CD4-positive, alpha-beta T cell treated with Interleukin-21 for 1 hour (primary cell): Measurements from ENCODE around the gene SLIT3.

ENCODE experiments used
- DNase-seq: peaks from one replicate; pipeline ENCODE4 v3.0.0-alpha.2; 2020

Gene SLIT3

DNA sequence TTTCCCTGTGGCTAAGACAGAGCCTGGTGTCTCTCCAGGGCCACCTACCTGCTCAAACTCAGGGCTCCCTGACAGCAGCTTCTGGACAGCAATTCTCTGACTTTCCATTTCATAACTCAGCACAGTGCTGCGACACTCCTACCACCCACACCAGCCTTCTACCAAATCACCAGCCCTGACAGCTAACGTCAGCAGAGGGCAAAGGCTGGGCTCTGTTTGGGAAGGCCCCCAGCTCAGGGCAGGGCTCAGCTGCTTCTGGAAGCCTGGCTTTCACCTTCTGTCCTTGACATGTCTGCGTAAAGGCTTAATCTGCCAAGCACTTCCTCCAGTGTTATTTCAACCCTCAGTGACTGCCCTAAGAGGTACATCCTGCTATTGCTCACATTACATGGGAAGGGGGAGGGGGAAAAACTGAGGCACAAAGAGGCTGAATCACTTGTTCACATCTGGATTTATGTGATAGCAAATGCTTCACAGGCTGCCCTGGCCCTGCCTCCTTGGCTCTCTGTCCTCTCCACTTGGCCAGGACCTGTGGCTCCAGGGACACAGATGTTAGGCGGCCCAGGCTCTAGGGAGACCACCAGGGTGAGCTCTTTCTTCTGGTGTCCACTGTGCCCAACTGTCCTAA, 619.3 kb downstream of the SLIT3 start:
- DNase-seq = no peak

- no peak for DNase-seq
Observed at GRCh38 chr5:168680395-168680794, 620.5 kb downstream of the SLIT3 start.

- peak; percentile 57 for DNase-seq
Observed at GRCh38 chr5:168679515-168679920, 621.4 kb downstream of the SLIT3 start.

GRCh38 chr5:168676501-168676900, 624.4 kb downstream of the SLIT3 start:
- no peak for DNase-seq

DNA sequence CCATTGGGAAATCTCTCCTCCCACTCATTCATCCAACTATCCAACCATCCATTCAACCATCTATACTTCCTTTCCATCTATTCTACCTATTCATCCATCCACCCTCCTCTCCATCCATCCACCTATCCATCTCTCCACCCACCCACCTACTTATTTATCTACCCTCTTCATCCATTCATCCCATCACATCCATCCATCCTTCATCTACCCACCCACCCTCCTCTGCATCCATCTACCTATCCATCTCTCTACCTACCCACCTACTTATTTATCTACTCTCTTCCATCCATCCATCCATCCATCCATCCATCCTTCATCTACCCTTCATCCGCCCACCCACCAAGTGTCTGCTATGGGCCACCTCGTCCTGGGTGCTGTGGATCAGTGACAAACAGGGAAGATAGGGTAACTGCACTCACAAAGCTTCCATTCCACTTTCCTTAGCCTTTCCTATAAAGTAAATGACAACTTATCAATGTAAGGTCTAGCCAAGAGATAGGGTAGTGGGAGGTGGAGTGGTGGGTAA, 625.0 kb downstream of the SLIT3 start:
- no peak for DNase-seq

DNA sequence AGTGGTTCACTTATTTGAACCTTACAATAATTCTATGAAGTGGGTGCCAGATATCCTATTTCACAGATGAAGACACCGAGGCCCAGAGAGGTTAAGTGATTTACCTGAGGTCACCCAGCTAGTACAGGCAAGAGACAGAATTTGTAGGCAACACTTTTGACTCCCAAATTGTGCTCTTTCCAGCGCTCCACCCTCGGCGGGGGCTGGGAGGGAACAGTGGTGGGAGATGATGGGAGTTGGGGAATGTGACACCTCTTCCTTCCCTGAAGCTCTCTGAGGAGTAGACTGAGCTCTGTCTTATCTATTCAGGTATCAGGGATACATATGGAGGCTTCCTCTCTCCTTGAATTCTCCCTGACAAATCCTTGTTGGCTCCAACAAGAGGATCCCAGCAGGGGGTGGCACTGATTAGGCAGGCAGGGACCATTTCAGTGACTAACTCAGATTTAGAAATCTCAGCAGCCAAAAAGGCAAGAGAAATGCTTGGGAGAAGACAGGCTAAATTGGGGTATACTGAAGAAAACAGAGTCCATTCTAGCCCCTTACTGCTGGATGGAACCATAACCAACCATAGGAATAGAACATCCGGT, 626.0 kb downstream of the SLIT3 start:
- no peak for DNase-seq

GRCh38 chr5:168672888-168673287, 628.1 kb downstream of the SLIT3 start:
- no peak for DNase-seq

- DNase-seq = no peak
Observed at GRCh38 chr5:168672016-168672415, 628.9 kb downstream of the SLIT3 start.

- DNase-seq = no peak
Observed at GRCh38 chr5:168670881-168671575, 629.9 kb downstream of the SLIT3 start.

- no peak for DNase-seq
Observed at GRCh38 chr5:168669668-168670378, 631.1 kb downstream of the SLIT3 start.

DNA sequence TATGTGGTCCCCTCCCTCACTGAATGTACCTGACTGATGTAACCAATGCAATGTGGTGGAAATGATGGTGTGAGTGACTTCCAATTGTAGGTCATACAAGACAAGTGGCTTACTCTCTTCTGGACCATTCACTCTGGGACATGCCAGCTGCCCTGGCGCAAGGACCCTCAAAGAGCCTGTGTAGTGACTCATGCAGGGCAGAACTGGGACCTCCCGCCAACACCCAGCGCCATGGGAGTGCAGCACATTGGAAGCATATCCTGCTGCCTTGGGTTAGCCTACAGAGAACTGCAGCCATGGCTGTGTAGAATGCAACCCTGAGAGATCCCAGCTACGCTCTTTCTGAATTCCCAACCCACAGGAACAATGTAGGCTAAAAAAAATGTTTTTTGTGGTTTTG, 631.8 kb downstream of the SLIT3 start:
- DNase-seq = no peak

- no peak for DNase-seq
Observed at GRCh38 chr5:168668078-168668477, 632.9 kb downstream of the SLIT3 start.

DNA sequence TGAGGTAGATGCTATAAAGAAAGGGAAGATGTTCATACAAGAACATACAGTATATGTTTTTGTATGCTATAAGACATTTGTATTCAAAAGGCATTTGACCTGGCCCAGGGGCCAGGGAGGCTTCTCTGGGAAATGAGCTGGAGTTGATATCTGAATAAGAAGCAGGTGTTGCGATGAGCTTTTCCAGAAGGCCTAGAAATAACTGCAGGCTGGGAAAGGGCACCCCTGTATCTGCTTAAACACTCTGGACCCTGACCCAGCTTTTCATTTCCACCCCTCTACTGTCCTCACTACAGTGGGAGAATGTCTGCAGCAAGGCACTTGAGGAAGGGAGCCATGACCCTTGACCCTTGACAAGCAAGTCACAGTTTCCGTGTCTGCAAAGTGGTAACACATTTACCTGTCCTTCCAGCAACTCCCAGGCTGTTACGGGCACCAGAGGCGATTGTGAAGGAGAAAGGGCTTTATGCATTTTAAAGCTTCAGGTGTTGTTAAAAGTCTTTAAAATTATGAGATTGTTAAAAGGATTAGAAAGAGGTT, 633.6 kb downstream of the SLIT3 start:
- DNase-seq = no peak

- no peak for DNase-seq
Observed at GRCh38 chr5:168666356-168666755, 634.6 kb downstream of the SLIT3 start.

DNA sequence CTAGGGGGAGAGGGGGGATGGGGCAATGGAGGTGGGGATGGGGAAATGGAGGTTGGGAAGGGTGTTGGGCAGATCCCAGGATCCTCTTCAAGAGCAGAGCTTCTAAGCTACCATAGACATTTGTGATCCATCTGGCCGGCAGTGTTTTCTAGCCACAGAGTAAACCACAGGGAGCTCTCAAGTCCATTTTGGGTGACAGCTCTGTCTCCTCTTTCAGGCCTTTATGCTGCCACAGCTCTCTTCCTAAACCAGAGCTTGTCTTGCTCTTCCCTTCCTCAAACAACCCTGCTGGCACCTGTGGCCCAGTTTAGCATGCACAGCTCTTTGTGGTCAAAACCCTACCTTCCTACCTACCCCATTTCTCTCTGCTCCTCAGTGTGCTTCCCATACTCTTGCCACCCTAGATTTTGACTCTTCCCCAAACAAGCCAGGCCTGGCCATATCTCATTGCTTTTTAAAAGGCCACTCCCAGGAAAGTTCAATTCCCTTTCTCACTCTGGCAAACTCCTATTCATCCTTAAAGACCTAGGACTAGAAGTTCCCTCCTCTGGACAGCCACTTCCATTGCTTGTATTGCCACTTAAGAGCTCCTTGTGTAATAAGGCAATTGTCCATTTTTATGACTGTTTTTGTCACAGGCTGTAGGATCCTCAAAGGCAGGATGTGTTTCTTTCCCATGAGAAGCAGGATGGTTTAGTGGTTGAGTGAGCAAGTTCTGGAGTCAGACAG, 637.5 kb downstream of the SLIT3 start:
- no peak for DNase-seq

GRCh38 chr5:168661593-168662485, 639.1 kb downstream of the SLIT3 start:
- DNase-seq = no peak

GRCh38 chr5:168660691-168661090, 640.2 kb downstream of the SLIT3 start:
- DNase-seq = no peak

DNA sequence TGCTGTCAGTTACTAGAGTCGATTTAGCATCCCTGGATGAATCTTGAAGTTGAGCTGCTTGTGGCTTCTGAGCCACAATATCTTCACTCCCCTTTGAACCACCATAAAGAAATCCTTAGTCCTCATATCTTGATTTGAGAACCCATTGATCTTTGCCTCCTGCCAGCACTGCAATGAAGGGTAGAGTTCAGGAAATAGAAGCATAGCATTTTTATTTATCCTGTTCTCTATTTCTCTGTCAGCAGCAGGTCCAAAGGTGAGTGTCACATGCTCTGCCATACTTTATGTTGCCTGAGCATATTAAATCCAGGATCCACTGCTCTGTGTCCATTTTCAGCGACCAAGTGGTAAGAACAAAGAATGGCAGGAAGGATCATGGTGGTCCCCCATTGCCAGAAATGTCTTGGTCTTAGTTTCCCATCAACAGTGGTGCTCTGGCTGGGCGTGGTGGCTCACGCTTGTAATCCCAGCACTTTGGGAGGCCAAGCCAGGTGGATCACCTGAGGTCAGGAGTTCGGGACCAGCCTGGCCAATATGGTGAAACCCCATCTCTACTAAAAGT, 641.6 kb downstream of the SLIT3 start:
- DNase-seq = no peak

DNA sequence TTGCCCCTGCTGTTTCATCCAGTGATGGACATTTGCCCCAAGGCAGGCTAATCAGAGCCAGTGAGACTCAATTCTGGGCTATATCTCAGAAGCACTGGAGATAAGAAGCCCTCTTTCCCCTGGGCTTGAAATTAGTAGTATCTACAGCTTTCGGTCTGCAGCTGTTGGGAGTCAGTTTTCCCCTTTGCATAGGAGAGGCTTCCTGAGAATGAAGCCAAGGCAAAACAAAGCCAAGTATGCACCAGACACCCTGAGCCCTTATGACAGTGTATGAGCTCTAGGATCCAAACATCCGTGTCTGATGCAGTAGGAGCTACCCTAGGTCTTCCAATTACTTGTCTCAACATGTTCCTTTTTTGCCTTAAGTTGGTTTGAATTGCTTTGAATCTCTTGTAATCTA, 642.5 kb downstream of the SLIT3 start:
- no peak for DNase-seq

GRCh38 chr5:168656633-168657032, 644.3 kb downstream of the SLIT3 start:
- DNase-seq = no peak

DNA sequence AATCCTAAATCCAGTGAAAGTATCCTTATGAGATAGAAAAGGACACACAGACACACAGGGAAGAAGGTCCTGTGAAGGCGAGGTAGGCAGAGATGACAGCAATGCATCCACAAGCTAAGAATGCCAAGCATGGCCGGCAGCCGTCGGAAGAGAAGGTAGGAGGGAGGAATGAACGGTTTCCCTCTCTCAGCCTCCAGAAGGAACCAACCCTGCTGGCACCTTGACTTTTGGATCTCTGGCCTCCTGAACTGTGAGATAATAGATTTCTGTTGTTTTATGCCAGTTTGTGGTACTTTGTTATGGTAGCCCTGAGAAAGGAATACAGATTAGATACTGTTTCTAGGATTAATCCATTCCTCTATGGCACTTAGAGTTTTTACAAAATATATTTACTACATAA, 645.6 kb downstream of the SLIT3 start:
- DNase-seq = no peak
